Measurements from ENCODE around the gene TRIM26. TPM values are rescaled to one million over a fixed set of nuclear protein-coding genes. Genes with fewer than 3 reads are reported as not detected.

TRIM26 gene
- total RNA-seq, 4 donors from 2014 or later: 33.6 to 58.8 (median 46.3) TPM

GRCh38 chr6:30151580-30151979 lies 61.6 kb downstream of the TRIM26 start:
- TF ChIP-seq POLR2AphosphoS5 (IDR thresholded peaks at IDR 0.05) (no peak), POLR2A (IDR thresholded peaks at IDR 0.05; ENCODE audit: low read depth) (no peak), EP300 (IDR thresholded peaks at IDR 0.05) (no peak)
- Histone ChIP-seq H3K4me1 (peaks cover 6 to 9% (median 6%) of the 10 kb centered on the region in 4 donors), H3K9me3 (no peaks in the 10 kb centered on the region), H3K27ac (replicated peaks in 1 of 4) (no peak overlapping the region), H3K36me3 (no peaks in the 10 kb centered on the region), H3K4me3 (no peak overlapping the region), H3K27me3 (peaks cover 0 to 41% (median 0%) of the 10 kb centered on the region in 4 donors)
- peak; percentile 55 for DNase-seq (ENCODE audit: extremely low spot score)
- WGBS: 69% methylated on average over 3 of the region's 3 CpGs
- intact Hi-C loops (cut with DNase I): no loop called here

- Histone ChIP-seq H3K9me3 (no peaks in the 10 kb centered on the region), H3K4me3 (no peak overlapping the region), H3K4me1 (peaks cover 0 to 9% (median 1%) of the 10 kb centered on the region in 4 donors), H3K36me3 (no peaks in the 10 kb centered on the region), H3K27ac (replicated peaks in 1 of 4) (no peak overlapping the region), H3K27me3 (peaks cover 0 to 42% (median 0%) of the 10 kb centered on the region in 4 donors)
- TF ChIP-seq POLR2AphosphoS5 (IDR thresholded peaks at IDR 0.05) (no peak), EP300 (IDR thresholded peaks at IDR 0.05) (no peak), POLR2A (IDR thresholded peaks at IDR 0.05; ENCODE audit: low read depth) (no peak), CTCF (IDR thresholded peaks at IDR 0.05) (no peak)
- intact Hi-C loops (cut with DNase I): no loop called here
- peak; percentile 53 for DNase-seq (ENCODE audit: extremely low spot score)
- WGBS: 89% methylated on average over 10 of the region's 10 CpGs
Observed at GRCh38 chr6:30150671-30151395, 62.4 kb downstream of the TRIM26 start.

GRCh38 chr6:30149858-30150550 lies 63.2 kb downstream of the TRIM26 start:
- peaks cover 0 to 6% (median 0%) of the 10 kb centered on the region in 4 donors for H3K4me1 ChIP-seq
- H3K27me3 ChIP-seq: peaks cover 0 to 44% (median 0%) of the 10 kb centered on the region in 4 donors
- no peaks in the 10 kb centered on the region for H3K9me3 ChIP-seq
- DNase-seq (ENCODE audit: extremely low spot score): peak; percentile 47
- H3K4me3 ChIP-seq: no peak overlapping the region
- 48% methylated on average over 7 of the region's 7 CpGs for WGBS
- TF ChIP-seq CTCF (IDR thresholded peaks at IDR 0.05) (no peak), POLR2A (IDR thresholded peaks at IDR 0.05; ENCODE audit: low read depth) (no peak), EP300 (IDR thresholded peaks at IDR 0.05) (no peak), POLR2AphosphoS5 (IDR thresholded peaks at IDR 0.05) (no peak)
- no peak overlapping the region for H3K27ac ChIP-seq (replicated peaks in 1 of 4)
- H3K36me3 ChIP-seq: no peaks in the 10 kb centered on the region
- intact Hi-C loops (cut with DNase I): no loop called here

- no peak overlapping the region for H3K27ac ChIP-seq (replicated peaks in 1 of 4)
- TF ChIP-seq EP300 (IDR thresholded peaks at IDR 0.05) (no peak), POLR2A (IDR thresholded peaks at IDR 0.05; ENCODE audit: low read depth) (no peak), CTCF (IDR thresholded peaks at IDR 0.05) (no peak), POLR2AphosphoS5 (IDR thresholded peaks at IDR 0.05) (no peak)
- no peaks in the 10 kb centered on the region for H3K9me3 ChIP-seq
- no peak overlapping the region for H3K4me3 ChIP-seq
- H3K27me3 ChIP-seq: peaks cover 0 to 49% (median 0%) of the 10 kb centered on the region in 4 donors
- WGBS: 66% methylated on average over 3 of the region's 3 CpGs
- intact Hi-C loops (cut with DNase I): no loop called here
- no peaks in the 10 kb centered on the region for H3K4me1 ChIP-seq
- peak; percentile 64 for DNase-seq (ENCODE audit: extremely low spot score)
- H3K36me3 ChIP-seq: no peaks in the 10 kb centered on the region
Observed at GRCh38 chr6:30149234-30149633, 64.0 kb downstream of the TRIM26 start.

GRCh38 chr6:30147096-30147495 lies 66.1 kb downstream of the TRIM26 start:
- DNase-seq (ENCODE audit: extremely low spot score): peak; percentile 77
- WGBS: 67% methylated on average over 1 of the region's 3 CpGs
- H3K27me3 ChIP-seq: peaks cover 0 to 50% (median 0%) of the 10 kb centered on the region in 4 donors
- no peak overlapping the region for H3K4me3 ChIP-seq
- no peaks in the 10 kb centered on the region for H3K9me3 ChIP-seq
- H3K27ac ChIP-seq (replicated peaks in 1 of 4): no peak overlapping the region
- H3K36me3 ChIP-seq: no peaks in the 10 kb centered on the region
- TF ChIP-seq POLR2A (IDR thresholded peaks at IDR 0.05; ENCODE audit: low read depth) (no peak), POLR2AphosphoS5 (IDR thresholded peaks at IDR 0.05) (no peak), CTCF (IDR thresholded peaks at IDR 0.05) (no peak), EP300 (IDR thresholded peaks at IDR 0.05) (no peak)
- intact Hi-C loops (cut with DNase I): no loop called here
- no peaks in the 10 kb centered on the region for H3K4me1 ChIP-seq

All from esophagus muscularis mucosa (tissue), 4 donors.